Adipose tissue (tissue), 3 donors: ENCODE data around the gene HNRNPF. TPM values are rescaled to one million over a fixed set of nuclear protein-coding genes. Genes with fewer than 3 reads are reported as not detected.

ENCODE experiments used
- H3K27ac ChIP-seq: one replicate; pipeline ENCODE4 v1.5.1; 2013; ENCODE audit warnings: low read depth, low read length
- WGBS, 3 donors: extraction: QIAGEN DNeasy Blood & Tissue Kit; methylation state at CpG; one replicate each; pipeline ENCODE4 v1.1.7; 2013; 5-methylcytosine and 5-hydroxymethylcytosine counted together
- polyA plus RNA-seq, 3 donors: library from polyadenylated mRNA; stranded (reverse); fragments of 200-250 nt; gene quantifications; one replicate each; pipeline ENCODE4 v1.2.3, GENCODE V29; 2013
- donor health status: healthy with polysubstance abuse.
- donor health status: Bipolar disorder and iron deficiency.
- donor health status: healthy.

HNRNPF gene
- polyA plus RNA-seq, 3 donors = 90.0 to 174 (median 103) TPM

DNA sequence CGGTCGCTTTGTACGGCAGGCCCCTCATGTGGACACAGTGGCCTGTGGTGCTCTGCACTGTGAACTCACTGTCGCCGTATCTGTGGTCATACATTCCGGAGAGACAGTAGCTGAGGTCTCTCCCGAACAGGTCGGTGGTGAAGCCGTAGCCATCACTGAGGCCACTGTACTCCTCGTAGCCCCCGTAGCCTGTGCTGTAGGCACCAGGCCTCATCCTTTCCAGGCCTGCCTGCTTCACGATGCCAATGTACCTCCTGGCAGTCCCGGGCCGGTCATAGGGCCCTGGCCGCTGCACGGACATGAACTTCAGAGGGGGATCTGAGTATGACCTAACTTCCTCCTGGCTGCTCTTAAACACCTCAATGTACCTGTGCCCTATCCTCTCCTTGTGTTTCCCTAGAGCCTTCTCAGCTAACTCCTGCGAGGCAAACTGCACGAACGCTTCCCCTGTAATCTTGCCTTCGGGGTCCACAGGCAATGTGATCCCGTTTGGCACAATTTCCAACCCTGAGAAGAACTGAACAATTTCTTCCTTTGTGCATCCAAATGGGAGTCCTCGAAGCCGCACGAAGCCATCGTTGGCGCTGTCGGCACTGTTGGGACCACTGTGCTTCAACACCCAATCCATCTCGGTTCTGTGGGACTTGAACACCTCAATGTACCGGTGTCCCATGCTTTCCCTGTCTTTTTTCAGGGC lies 21.9 kb downstream of the HNRNPF start:
- no peak overlapping the region for H3K27ac ChIP-seq
- 92 to 93% (median 93%) methylated on average over 27 to 29 of the region's 29 CpGs for WGBS, 3 donors

DNA sequence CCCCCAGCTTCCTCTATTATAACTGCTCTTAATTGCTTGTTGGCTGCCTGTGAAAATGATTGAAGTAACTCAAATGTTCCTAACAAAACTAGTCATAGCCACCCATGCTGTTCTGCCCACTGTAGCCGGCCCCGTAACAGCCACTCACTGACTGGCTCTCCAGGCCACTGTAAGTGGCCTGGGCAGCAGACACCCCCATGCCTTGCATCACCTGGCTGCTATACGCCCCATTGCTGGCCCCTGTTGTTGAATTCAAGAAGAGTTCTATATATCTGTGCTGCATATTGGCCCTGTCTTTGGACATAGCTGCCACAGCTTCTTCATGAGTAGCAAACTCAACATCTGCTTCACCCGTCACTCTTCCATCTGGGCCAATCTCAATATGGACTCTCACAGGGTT lies 22.4 kb downstream of the HNRNPF start:
- H3K27ac ChIP-seq = no peak overlapping the region
- WGBS, 3 donors = 87 to 89% (median 89%) methylated on average over 4 of the region's 4 CpGs

DNA sequence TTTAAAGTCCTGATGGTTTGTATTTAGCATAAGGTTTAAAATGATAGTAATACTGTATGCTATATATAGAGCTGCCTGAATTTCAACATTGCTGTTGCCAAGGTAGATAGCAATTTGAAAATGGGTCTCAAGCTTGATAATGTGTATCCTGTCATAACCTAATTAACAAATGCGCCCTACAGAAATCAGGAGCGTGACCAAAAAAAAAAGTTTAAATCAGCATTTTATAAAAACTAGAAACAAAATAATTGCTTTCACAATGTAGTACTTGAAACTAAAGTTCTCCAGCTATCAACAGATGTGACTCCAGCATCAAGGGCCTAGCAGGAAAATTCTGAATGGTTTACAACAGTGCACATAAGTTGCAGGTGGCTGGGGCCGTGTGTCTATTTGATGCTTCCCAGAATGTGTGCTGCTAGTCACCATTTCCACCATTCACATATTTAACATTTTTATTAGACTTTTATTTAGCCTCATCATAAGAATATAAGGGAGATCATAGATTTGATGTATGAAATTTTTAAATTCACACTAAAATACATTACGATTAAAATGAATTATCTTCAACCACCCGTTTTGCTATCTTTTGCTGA lies 23.5 kb downstream of the HNRNPF start:
- WGBS, 3 donors = 81 to 83% (median 83%) methylated on average over 5 of the region's 5 CpGs
- H3K27ac ChIP-seq = no peak overlapping the region

DNA sequence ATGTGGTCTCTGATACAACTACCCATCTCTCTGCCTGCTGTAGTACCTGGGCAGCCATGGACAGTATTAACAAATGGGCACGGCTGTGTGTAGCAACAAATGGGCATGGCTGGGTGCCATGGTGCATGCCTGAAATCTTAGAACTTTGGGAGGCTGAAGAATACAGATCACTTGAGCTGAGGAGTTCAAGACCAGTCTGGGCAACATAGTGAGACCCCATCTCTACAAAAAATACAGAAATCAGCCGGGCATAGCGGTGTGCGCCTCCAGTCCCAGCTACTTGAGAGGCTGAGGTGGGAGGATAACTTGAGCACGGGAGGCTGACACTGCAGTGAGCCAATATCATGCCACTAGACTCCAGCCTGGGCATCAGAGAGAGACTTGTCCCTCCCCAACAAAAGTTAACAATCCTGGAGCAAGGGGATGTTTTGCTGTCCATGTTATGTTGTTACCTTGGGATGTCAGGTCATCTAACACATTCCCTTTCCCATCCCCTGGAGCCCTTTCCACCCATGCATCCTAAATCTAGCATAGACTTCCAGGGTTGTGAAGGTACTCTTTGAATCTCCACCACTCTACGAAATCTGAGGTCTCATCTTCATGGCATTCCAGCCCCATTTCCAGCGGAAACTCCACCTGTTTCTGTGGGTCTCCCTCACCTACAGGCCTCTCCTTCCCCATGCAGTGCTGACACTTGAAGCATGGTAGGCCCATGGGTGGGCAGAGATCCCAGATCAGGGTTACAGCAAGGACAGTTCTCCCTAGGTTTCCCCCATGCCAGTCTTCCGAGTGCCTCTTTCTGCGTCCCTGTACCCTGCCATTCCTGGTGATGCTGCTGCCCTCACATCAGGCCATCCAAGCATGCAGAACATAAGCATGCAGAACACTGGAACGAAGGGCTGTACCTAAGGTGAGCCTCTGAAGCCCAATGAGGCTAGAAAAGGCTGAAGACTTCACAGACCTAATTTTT lies 24.4 kb downstream of the HNRNPF start:
- H3K27ac ChIP-seq = no peak overlapping the region
- WGBS, 3 donors = 87 to 91% (median 88%) methylated on average over 10 of the region's 10 CpGs

- WGBS, 3 donors = 59 to 76% (median 66%) methylated on average over 14 of the region's 14 CpGs
Observed at GRCh38 chr10:43383204-43383971, 25.6 kb downstream of the HNRNPF start.

DNA sequence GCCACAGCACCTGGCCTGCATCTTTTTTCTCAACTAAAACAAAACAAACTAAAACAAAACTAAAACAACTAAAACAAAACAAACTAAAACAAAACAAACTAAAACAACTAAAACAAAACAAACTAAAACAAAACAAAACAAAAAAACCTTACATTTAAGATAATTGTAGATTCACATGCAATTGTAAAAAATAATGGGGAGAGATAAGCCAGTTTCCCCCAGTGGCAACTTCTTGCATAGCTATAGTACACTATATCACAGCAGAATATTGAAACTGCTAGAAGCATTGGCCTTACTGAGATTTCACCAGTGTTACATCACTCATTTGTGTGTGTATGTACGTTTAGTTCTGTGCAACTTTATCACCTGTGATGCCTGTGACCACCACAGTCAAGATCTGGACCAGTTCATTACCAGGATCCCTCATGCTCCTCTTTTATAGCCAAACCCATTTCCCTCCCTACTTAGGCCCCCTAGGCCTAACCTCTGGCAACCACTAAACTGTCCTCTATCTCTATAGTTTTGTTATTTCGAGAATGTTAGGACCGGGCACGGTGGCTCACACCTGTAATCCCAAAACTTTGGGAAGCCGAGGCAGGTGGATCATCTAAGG lies 28.3 kb downstream of the HNRNPF start:
- WGBS, 3 donors = 85 to 90% (median 90%) methylated on average over 5 of the region's 5 CpGs

More at GRCh38 chr10:43383204-43383971, 25.6 kb downstream of the HNRNPF start:
- no peak overlapping the region for H3K27ac ChIP-seq

GRCh38 chr10:43377424-43377883 lies 31.5 kb downstream of the HNRNPF start:
- 74 to 82% (median 77%) methylated on average over 13 of the region's 13 CpGs for WGBS, 3 donors
- H3K27ac ChIP-seq = no peak overlapping the region

More for the DNA sequence above, 28.3 kb downstream of the HNRNPF start:
- no peak overlapping the region for H3K27ac ChIP-seq

DNA sequence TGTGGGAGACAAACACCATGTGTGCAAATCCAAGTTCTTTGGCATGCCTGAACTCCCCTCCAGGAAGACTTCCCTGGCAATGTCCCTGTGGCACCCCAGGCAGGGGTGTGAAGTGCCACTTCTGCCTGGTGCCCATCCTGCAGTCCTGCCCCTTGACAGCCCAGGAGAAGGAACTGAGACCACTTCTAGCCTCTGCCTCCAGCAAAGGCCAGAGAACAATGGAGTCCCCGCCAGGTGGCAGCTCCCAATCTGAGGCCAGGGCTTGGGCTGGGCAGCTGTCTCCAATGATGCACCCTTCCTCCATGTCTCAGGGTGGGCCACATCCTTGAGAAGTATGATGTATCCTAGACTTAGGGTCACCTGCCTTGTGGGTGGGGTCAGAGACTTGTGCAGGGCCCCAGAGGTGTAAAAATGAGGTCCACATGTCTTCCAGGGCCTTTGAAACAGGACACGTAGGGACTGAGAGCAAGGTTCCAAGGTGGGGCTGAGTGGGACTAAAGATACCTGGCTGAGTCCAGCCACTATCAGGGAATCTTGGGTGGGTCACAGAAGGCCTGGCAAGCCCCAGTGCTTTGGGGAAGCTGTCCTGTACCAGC lies 32.1 kb downstream of the HNRNPF start:
- 44 to 71% (median 68%) methylated on average over 2 of the region's 2 CpGs for WGBS, 3 donors
- H3K27ac ChIP-seq = no peak overlapping the region

DNA sequence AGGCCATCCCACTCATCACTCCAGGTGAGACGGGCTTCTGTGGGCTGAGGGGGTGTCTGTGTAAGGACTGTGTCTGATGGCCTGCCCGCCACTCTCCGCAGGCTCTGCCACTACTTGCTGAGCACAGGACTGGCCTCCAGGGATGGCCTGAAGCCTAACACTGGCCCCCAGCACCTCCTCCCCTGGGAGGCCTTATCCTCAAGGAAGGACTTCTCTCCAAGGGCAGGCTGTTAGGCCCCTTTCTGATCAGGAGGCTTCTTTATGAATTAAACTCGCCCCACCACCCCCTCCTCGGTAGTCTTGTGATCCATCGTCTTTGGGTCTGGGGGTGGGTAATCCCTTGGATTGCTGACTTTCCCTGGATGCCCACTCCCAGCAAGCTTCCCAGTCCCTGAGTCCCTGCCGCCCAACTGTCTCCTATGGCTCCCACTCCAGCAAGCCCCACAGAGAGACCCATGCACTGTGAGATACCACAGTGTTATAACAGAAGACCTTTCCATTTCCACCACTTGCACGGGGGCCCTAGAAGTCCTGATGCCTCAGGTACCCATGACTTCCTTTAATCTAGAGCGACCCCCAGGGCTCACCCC lies 32.8 kb downstream of the HNRNPF start:
- no peak overlapping the region for H3K27ac ChIP-seq
- WGBS, 3 donors = 84 to 92% (median 89%) methylated on average over 9 of the region's 9 CpGs

DNA sequence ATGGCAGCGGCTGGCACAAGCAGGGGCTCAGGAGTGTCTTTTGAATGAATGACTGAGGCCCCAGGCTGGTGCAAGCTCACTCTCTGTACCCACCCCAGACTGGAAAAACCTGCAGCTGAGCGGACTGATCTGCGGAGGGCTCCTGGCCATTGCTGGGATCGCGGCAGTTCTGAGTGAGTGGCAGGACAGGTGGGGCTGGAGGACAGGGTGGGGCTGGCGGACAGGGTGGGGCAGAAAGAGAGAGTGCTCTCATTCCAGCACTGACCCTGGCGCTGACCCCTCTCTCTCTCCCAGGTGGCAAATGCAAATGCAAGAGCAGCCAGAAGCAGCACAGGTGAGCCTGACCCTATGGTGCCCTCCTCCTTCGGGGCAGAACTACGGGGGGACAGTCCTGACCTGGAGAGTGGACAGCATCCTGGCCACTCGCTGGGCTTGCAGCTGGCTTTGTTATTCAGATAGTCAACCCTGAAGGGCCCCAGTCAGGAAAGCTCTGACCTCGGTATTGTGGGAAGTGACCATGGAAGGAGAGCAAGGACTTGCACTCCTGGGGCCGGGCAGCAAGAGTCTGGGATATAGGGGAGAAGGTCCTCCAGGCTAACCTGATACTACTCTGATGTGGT lies 33.5 kb downstream of the HNRNPF start:
- no peak overlapping the region for H3K27ac ChIP-seq
- WGBS, 3 donors = 69 to 86% (median 80%) methylated on average over 11 to 12 of the region's 12 CpGs

- WGBS, 3 donors = 77 to 89% (median 84%) methylated on average over 2 to 3 of the region's 3 CpGs
- H3K27ac ChIP-seq = no peak overlapping the region
Observed at GRCh38 chr10:43374194-43374593, 34.8 kb downstream of the HNRNPF start.

GRCh38 chr10:43373461-43373860 lies 35.5 kb downstream of the HNRNPF start:
- H3K27ac ChIP-seq = no peak overlapping the region
- 59 to 84% (median 80%) methylated on average over 5 of the region's 5 CpGs for WGBS, 3 donors

GRCh38 chr10:43372765-43373361 lies 36.1 kb downstream of the HNRNPF start:
- 93 to 97% (median 96%) methylated on average over 1 of the region's 1 CpG for WGBS, 3 donors
- H3K27ac ChIP-seq = no peak overlapping the region

- no peak within 1 kb of the TSS for H3K27ac ChIP-seq
- WGBS, 3 donors = 80 to 90% (median 85%) methylated on average over 12 to 13 of the region's 13 CpGs
Observed at GRCh38 chr10:43371418-43371817, 37.6 kb downstream of the HNRNPF start, which contains the start of gene FXYD4. TSS of gene FXYD4 (plus strand) at chr10:43371636. CDS start at chr10:43373747, 2,111 bp downstream.

DNA sequence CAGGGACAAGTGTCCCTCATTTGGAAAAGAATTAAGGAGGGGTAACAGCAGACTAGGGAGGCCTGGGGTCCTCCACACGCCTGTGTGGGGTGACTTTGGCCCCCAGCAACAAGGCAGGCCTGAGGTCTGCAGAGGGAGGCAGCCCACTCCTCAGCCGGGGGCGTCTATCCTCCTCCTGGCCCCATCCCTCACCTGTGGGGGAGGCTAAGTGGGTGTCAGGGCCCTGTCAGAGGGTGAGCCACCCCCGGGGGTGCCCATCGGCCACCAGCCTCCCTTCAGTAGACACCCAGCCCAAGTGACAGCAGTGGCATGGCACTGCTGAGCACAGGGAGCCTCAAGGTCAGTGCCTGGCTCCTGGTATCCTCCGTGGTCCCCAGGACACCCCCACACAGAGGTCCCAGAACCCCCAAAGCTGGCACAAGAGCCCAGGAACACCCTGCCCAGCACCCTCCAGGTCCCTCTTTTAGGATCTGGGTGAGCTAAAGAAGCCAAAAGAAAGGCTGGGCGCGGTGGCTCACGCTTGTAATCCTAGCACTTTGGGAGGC lies 38.2 kb downstream of the HNRNPF start:
- H3K27ac ChIP-seq = no peak overlapping the region
- WGBS, 3 donors = 86 to 93% (median 91%) methylated on average over 7 to 9 of the region's 9 CpGs

- WGBS, 3 donors = 87 to 99% (median 96%) methylated on average over 4 of the region's 4 CpGs
- no peak overlapping the region for H3K27ac ChIP-seq
Observed at GRCh38 chr10:43369921-43370320, 39.1 kb downstream of the HNRNPF start.
